ENCODE results near the gene PIGT. TPM values are rescaled to one million over a fixed set of nuclear protein-coding genes. Genes with fewer than 3 reads are reported as not detected.

The PIGT gene
- total RNA-seq, 1 experiment from 2014 or later: 73.9 TPM

GRCh38 chr20:45387274-45387673, 28.7 kb upstream of the PIGT start:
- no peaks in the 10 kb centered on the region for H3K79me2 ChIP-seq (ENCODE audit: insufficient read depth, low read length)
- H2AK5ac ChIP-seq (ENCODE audit: insufficient read length, low read length): no peak overlapping the region
- H2BK5ac ChIP-seq (ENCODE audit: insufficient read length, low read length): no peak overlapping the region
- Mint-ChIP-seq H3K4me1 (no peaks in the 10 kb centered on the region), H3K4me3 (no peak overlapping the region), H3K27ac (no peak overlapping the region), H3K36me3 (ENCODE audit: insufficient read depth in 1 of 3, low read depth in 3 of 3) (no peaks in the 10 kb centered on the region), H3K27me3 (ENCODE audit: low read depth) (peaks cover 1% of the 10 kb centered on the region; the same call in 1 of the 2 replicates), H3K9me3 (no peaks in the 10 kb centered on the region)
- H3K79me1 ChIP-seq (ENCODE audit: insufficient read depth, low read depth, low read length, poor library complexity, severe bottlenecking): no peaks in the 10 kb centered on the region
- H3K23me2 ChIP-seq (ENCODE audit: insufficient read length, low read depth, low read length, poor library complexity, severe bottlenecking): no peaks in the 10 kb centered on the region
- H4K5ac ChIP-seq (ENCODE audit: insufficient read length, low read depth, low read length): no peak overlapping the region
- H3K27me3 ChIP-seq (ENCODE audit: insufficient read depth, low read length): no peaks in the 10 kb centered on the region
- no peak overlapping the region for H4K91ac ChIP-seq (ENCODE audit: insufficient read length, low read depth, low read length)
- H3K9ac ChIP-seq (ENCODE audit: extremely low read depth, insufficient read length, low read length): no peak overlapping the region
- TF ChIP-seq CTCF (conservative IDR thresholded peaks at IDR 0.05): no peak
- no peak overlapping the region for H3K18ac ChIP-seq (ENCODE audit: insufficient read length, low read depth, low read length)
- H3K4ac ChIP-seq (ENCODE audit: low read depth, low read length): no peak overlapping the region
- H2BK12ac ChIP-seq (ENCODE audit: insufficient read length, low read depth, low read length): no peak overlapping the region
- H2AFZ ChIP-seq (ENCODE audit: low read length): no peak overlapping the region
- no peaks in the 10 kb centered on the region for H3K4me1 ChIP-seq (ENCODE audit: insufficient read depth, low read length)
- no peaks in the 10 kb centered on the region for H4K20me1 ChIP-seq (ENCODE audit: control insufficient read depth, insufficient read depth, insufficient read length)
- H3K27ac ChIP-seq (ENCODE audit: insufficient read length, low read depth, low read length): no peak overlapping the region
- no peak overlapping the region for H2BK15ac ChIP-seq (ENCODE audit: low read depth, low read length)
- no CpG with 5 or more reads among the region's 1 CpG for WGBS (ENCODE audit: extremely low coverage, insufficient read length, low lambda C conversion rate)
- H4K8ac ChIP-seq (replicated peaks; ENCODE audit: insufficient read length, low read depth, low read length): no peak overlapping the region
- DNase-seq: no peak
- no peaks in the 10 kb centered on the region for H3K9me3 ChIP-seq (ENCODE audit: control insufficient read depth, low read depth, low read length)
- H3K23ac ChIP-seq (ENCODE audit: insufficient read length, low read depth, low read length): no peak overlapping the region
- H3K14ac ChIP-seq (ENCODE audit: insufficient read depth, low read length): no peak overlapping the region
- H3K56ac ChIP-seq (ENCODE audit: insufficient read length, low read depth, low read length): no peak overlapping the region
- H2BK120ac ChIP-seq (ENCODE audit: low read depth, low read length, poor library complexity, severe bottlenecking): no peak overlapping the region
- H3T11ph ChIP-seq (ENCODE audit: low read length): no peak overlapping the region
- H2BK20ac ChIP-seq (ENCODE audit: low read depth, low read length, poor library complexity, severe bottlenecking): no peak overlapping the region
- H3K4me2 ChIP-seq (ENCODE audit: insufficient read depth, insufficient read length, low read length): no peak overlapping the region

Measured in H9 (cell line).